SK-N-SH (cell line): ENCODE results near the gene CRACR2B. TPM values are rescaled to one million over a fixed set of nuclear protein-coding genes. Genes with fewer than 3 reads are reported as not detected.

ENCODE experiments used
- CTCF ChIA-PET: fragments of 300-600, 350-600 bp; formaldehyde crosslinking; extraction: SDS; loops from one replicate; lab custom pipeline; 2021; lab: Yijun Ruan, JAX
- POLR2A ChIA-PET: fragments of 350-600 bp; sonication (Branson Sonifier 250); formaldehyde crosslinking; extraction: SDS; loops from one replicate; lab custom pipeline; 2020; ENCODE audit warnings: antibody characterized with exemption, inconsistent platforms; lab: Yijun Ruan, JAX
- DNase-seq: peaks from one replicate; pipeline ENCODE4 v3.0.0; 2012
- H2AFZ ChIP-seq: fragments of 200-600 bp; sonication (generic); 2 replicates; pipeline ENCODE4 v1.8.1; 2016; ENCODE audit warnings: antibody characterized with exemption, mild to moderate bottlenecking, low read depth
- H3F3A ChIP-seq: fragments of 200-600 bp; sonication (generic); replicated peaks from 2 replicates; pipeline ENCODE3; 2016; ENCODE audit warnings: antibody characterized with exemption, mild to moderate bottlenecking; ENCODE audit not compliant: insufficient read depth
- H3K27ac ChIP-seq, 2 experiments: fragments of 200-500 bp in 1 of 2; fragments of 200-600 bp in 1 of 2; sonication (Bioruptor generic) in 1 of 2; sonication (generic), shearing (Covaris generic) in 1 of 2; 2 replicates each; pipeline versions ENCODE4 v1.5.1 to v1.6.1; 2014 to 2016; ENCODE audit warnings: low read depth in 2 of 2, inconsistent platforms in 1 of 2, low read length in 1 of 2, mild to moderate bottlenecking in 1 of 2, mixed read lengths in 1 of 2
- H3K27me3 ChIP-seq: fragments of 200-600 bp; sonication (generic), shearing (Covaris generic); 2 replicates; pipeline ENCODE4 v1.6.1; 2016; ENCODE audit warnings: mixed run types; ENCODE audit not compliant: insufficient read depth
- H3K36me3 ChIP-seq, 2 experiments: fragments of 200-500 bp in 1 of 2; fragments of 200-600 bp in 1 of 2; sonication (Bioruptor generic) in 1 of 2; sonication (generic) in 1 of 2; replicated peaks in 1 of 2; 2 replicates each; pipeline versions ENCODE3 to v1.5.1; 2014 to 2016; ENCODE audit warnings: low read length in 1 of 2, mild to moderate bottlenecking in 1 of 2; ENCODE audit not compliant: insufficient read depth in 2 of 2, control insufficient read depth in 1 of 2
- H3K4me1 ChIP-seq, 2 experiments: fragments of 200-500 bp in 1 of 2; fragments of 200-600 bp in 1 of 2; sonication (Bioruptor generic) in 1 of 2; sonication (generic), shearing (Covaris generic) in 1 of 2; 2 replicates each; pipeline versions ENCODE4 v1.5.1 to v1.6.1; 2014 to 2016; ENCODE audit warnings: low read depth in 1 of 2, low read length in 1 of 2, mixed run types in 1 of 2; ENCODE audit not compliant: insufficient read depth in 2 of 2, control insufficient read depth in 1 of 2
- H3K4me2 ChIP-seq: fragments of 200-600 bp; sonication (generic), shearing (Covaris generic); 2 replicates; pipeline ENCODE4 v1.6.1; 2017; ENCODE audit warnings: mixed run types
- H3K4me3 ChIP-seq, 2 experiments: fragments of 200-500 bp in 1 of 2; fragments of 200-600 bp in 1 of 2; sonication (Bioruptor generic) in 1 of 2; sonication (generic), shearing (Covaris generic) in 1 of 2; 2 replicates each; pipeline versions ENCODE4 v1.5.1 to v1.8.1; 2014 to 2016; ENCODE audit warnings: low read depth in 2 of 2, inconsistent platforms in 1 of 2, low read length in 1 of 2, mild to moderate bottlenecking in 1 of 2, mixed read lengths in 1 of 2, moderate library complexity in 1 of 2
- H3K79me2 ChIP-seq: fragments of 200-600 bp; sonication (generic); 2 replicates; pipeline ENCODE4 v1.8.1; 2017; ENCODE audit warnings: mild to moderate bottlenecking; ENCODE audit not compliant: insufficient read depth
- H3K9ac ChIP-seq: fragments of 200-600 bp; sonication (generic); 2 replicates; pipeline ENCODE4 v1.6.1; 2017; ENCODE audit warnings: mixed run types
- H3K9me2 ChIP-seq: fragments of 200-600 bp; sonication (generic); 2 replicates; pipeline ENCODE4 v1.6.1; 2017; ENCODE audit warnings: mixed run types
- H3K9me3 ChIP-seq: fragments of 200-600 bp; sonication (generic); 2 replicates; pipeline ENCODE4 v1.6.1; 2017; ENCODE audit warnings: mixed run types, mild to moderate bottlenecking, moderate library complexity
- H4K20me1 ChIP-seq: fragments of 200-600 bp; sonication (generic); 2 replicates; pipeline ENCODE4 v1.6.1; 2017; ENCODE audit warnings: mild to moderate bottlenecking, mixed run types; ENCODE audit not compliant: insufficient read depth
- CHD2 ChIP-seq: fragments of 150-350 bp; IDR thresholded peaks from 2 replicates; pipeline ENCODE4 v1.6.1; 2018; ENCODE audit warnings: low read length; ENCODE audit not compliant: partially characterized antibody
- EP300 ChIP-seq, 2 experiments: IDR thresholded peaks; 2 replicates each; pipeline versions ENCODE4 v1.4.0 to v1.6.1; 2012; ENCODE audit warnings: borderline replicate concordance in 1 of 2, low read depth in 1 of 2, low read length in 1 of 2
- EZH2phosphoT487 ChIP-seq: fragments of 200-600 bp; sonication (generic); IDR thresholded peaks from 2 replicates; pipeline ENCODE4 v1.6.1; 2017; ENCODE audit warnings: low read depth, mixed run types, mild to moderate bottlenecking, antibody characterized with exemption, moderate library complexity, borderline replicate concordance
- FOXJ3 ChIP-seq: sonication (generic); formaldehyde crosslinking; IDR thresholded peaks from 2 replicates; pipeline ENCODE4 v1.5.1; 2020; ENCODE audit warnings: mild to moderate bottlenecking, missing genetic modification reagents
- FOXM1 ChIP-seq: IDR thresholded peaks from 2 replicates; pipeline ENCODE4 v1.4.0; 2012; ENCODE audit warnings: low read depth, mild to moderate bottlenecking
- JUND ChIP-seq: IDR thresholded peaks from 2 replicates; pipeline ENCODE4 v1.4.0; 2012
- MEF2A ChIP-seq: IDR thresholded peaks from 2 replicates; pipeline ENCODE4 v1.4.0; 2012; ENCODE audit warnings: low read depth, borderline replicate concordance
- NFIC ChIP-seq: IDR thresholded peaks from 2 replicates; pipeline ENCODE4 v1.4.0; 2012; ENCODE audit warnings: borderline replicate concordance
- POLR2AphosphoS5 ChIP-seq: IDR thresholded peaks from 2 replicates; pipeline ENCODE4 v1.6.1; 2012; ENCODE audit warnings: low read depth, low read length
- RAD21 ChIP-seq: IDR thresholded peaks from 2 replicates; pipeline ENCODE4 v1.6.1; 2012; ENCODE audit warnings: mild to moderate bottlenecking, low read length
- RCOR1 ChIP-seq: fragments of 150-350 bp; IDR thresholded peaks from 2 replicates; pipeline ENCODE4 v1.6.1; 2017; ENCODE audit warnings: antibody characterized with exemption, low read length
- RFX5 ChIP-seq: IDR thresholded peaks from 2 replicates; pipeline ENCODE4 v1.6.1; 2012; ENCODE audit warnings: mild to moderate bottlenecking, improper control_type of control experiment, low read length
- SIN3A ChIP-seq: IDR thresholded peaks from 2 replicates; pipeline ENCODE4 v1.6.1; 2012; ENCODE audit warnings: low read depth, mild to moderate bottlenecking, low read length, moderate library complexity, borderline replicate concordance
- SMC3 ChIP-seq: IDR thresholded peaks from 2 replicates; pipeline ENCODE4 v1.6.1; 2012; ENCODE audit warnings: low read depth, low read length, improper control_type of control experiment
- TAF1 ChIP-seq: IDR thresholded peaks from 2 replicates; pipeline ENCODE4 v1.6.1; 2012; ENCODE audit warnings: low read depth, mild to moderate bottlenecking, low read length, moderate library complexity, borderline replicate concordance
- TCF12 ChIP-seq: IDR thresholded peaks from 2 replicates; pipeline ENCODE4 v1.4.0; 2012
- USF1 ChIP-seq: IDR thresholded peaks from 2 replicates; pipeline ENCODE4 v1.4.0; 2012; ENCODE audit warnings: low read depth, borderline replicate concordance
- USF2 ChIP-seq: fragments of 150-350 bp; IDR thresholded peaks from 2 replicates; pipeline ENCODE4 v1.6.1; 2017; ENCODE audit warnings: antibody characterized with exemption, low read length, low read depth, borderline replicate concordance
- YY1 ChIP-seq: IDR thresholded peaks from 2 replicates; pipeline ENCODE4 v1.4.0; 2012; ENCODE audit warnings: low read depth, mild to moderate bottlenecking
- ZBTB33 ChIP-seq: IDR thresholded peaks from 2 replicates; pipeline ENCODE4 v1.4.0; 2012; ENCODE audit warnings: low read depth, borderline replicate concordance
- WGBS: methylation state at CpG from one replicate; pipeline ENCODE4 v1.1.6; 2017; ENCODE audit warnings: low lambda C conversion rate; 5-methylcytosine and 5-hydroxymethylcytosine counted together
- polyA plus RNA-seq, 3 experiments: library from polyadenylated mRNA; depleted of rRNA; stranded (reverse); fragments of >200 nt; gene quantifications; 2 replicates each; pipeline ENCODE4 v1.2.3, GENCODE V29; 2012

Gene CRACR2B
- polyA plus RNA-seq, 1 of the 3 experiments (the other 2 are of a cell fraction) = 1.1 TPM

GRCh38 chr11:831118-831864, 3.6 kb downstream of the CRACR2B start (continued):
- TF ChIP-seq MEF2A = no peak
- TF ChIP-seq NFIC = peak; percentile 62

- Histone ChIP-seq H3K36me3 (peaks cover 7 to 10% of the 10 kb centered on the region in 2 experiments), H3K79me2 (peaks cover 58% of the 10 kb centered on the region), H3F3A (peaks cover 23% of the 10 kb centered on the region)
- TF ChIP-seq TAF1 (no peak), JUND (no peak), RAD21 (no peak), ZBTB33 (no peak), FOXM1 (no peak), CHD2 (no peak), YY1 (no peak), RFX5 (no peak), RCOR1 (no peak), FOXJ3 (CRISPR knock-in tag) (no peak), EZH2phosphoT487 (no peak), USF2 (no peak), TCF12 (no peak), POLR2AphosphoS5 (no peak), EP300 (IDR thresholded peaks at IDR 0.05; ENCODE audit: borderline replicate concordance in 1 of 2, low read depth in 1 of 2, low read length in 1 of 2) (no peak), USF1 (no peak), SIN3A (no peak), SMC3 (no peak)
- TF ChIP-seq, all 33 proteins: peak for 0
- no peaks in the 10 kb centered on the region for H3K9me3 ChIP-seq
- H3K4me2 ChIP-seq = peak overlapping the region; percentile 100
- WGBS = 41% methylated on average over 7 of the region's 23 CpGs
- no peak for DNase-seq
- peaks cover 25% of the 10 kb centered on the region for H4K20me1 ChIP-seq
- no peaks in the 10 kb centered on the region for H3K9me2 ChIP-seq
- no peaks in the 10 kb centered on the region for H3K27me3 ChIP-seq
- H3K27ac ChIP-seq = peak overlapping the region; percentile 65 to 82
- H3K9ac ChIP-seq = peak overlapping the region; percentile 80
- ChIA-PET CTCF (interaction anchor here (0.8 to 2.3 kb wide), 4 partner anchors 13 to 93 kb away, joined by 3 to 9 read pairs (median 6); partner anchors contain the start of gene PNPLA2), POLR2A (interaction anchor here (1.2 to 3.0 kb wide), 5 partner anchors 9 to 93 kb away, joined by 4 to 15 read pairs (median 9); partner anchors contain the start of genes PNPLA2 and TSPAN4)
- peaks cover 14 to 37% of the 10 kb centered on the region in 2 experiments; a peak in 2 of 4 replicates for H3K4me1 ChIP-seq
- H3K4me3 ChIP-seq = peak overlapping the region; percentile 79 to 81
- H2AFZ ChIP-seq = no peak overlapping the region
Measured at GRCh38 chr11:831961-832528, 4.3 kb downstream of the CRACR2B start.
